ENCODE data around the gene TBX1. TPM values are rescaled to one million over a fixed set of nuclear protein-coding genes. Genes with fewer than 3 reads are reported as not detected.

TBX1 gene
- total RNA-seq (2021) = 0.74 and 2.4 TPM in 2 replicates
- Bru-seq, nascent RNA = percentile 21 among the genes with signal in this experiment
- BruChase-seq, experiment 1, labeled RNA remaining after a 2-hour chase = percentile 29 among the genes with signal in this experiment
- BruChase-seq, experiment 2, labeled RNA remaining after a 6-hour chase = percentile 18 among the genes with signal in this experiment
- long read RNA-seq, partial matches to known transcripts = 0 of 2 reads
- long read RNA-seq, other reads (novel, unspliced or antisense) = 1 of 2 reads

DNA sequence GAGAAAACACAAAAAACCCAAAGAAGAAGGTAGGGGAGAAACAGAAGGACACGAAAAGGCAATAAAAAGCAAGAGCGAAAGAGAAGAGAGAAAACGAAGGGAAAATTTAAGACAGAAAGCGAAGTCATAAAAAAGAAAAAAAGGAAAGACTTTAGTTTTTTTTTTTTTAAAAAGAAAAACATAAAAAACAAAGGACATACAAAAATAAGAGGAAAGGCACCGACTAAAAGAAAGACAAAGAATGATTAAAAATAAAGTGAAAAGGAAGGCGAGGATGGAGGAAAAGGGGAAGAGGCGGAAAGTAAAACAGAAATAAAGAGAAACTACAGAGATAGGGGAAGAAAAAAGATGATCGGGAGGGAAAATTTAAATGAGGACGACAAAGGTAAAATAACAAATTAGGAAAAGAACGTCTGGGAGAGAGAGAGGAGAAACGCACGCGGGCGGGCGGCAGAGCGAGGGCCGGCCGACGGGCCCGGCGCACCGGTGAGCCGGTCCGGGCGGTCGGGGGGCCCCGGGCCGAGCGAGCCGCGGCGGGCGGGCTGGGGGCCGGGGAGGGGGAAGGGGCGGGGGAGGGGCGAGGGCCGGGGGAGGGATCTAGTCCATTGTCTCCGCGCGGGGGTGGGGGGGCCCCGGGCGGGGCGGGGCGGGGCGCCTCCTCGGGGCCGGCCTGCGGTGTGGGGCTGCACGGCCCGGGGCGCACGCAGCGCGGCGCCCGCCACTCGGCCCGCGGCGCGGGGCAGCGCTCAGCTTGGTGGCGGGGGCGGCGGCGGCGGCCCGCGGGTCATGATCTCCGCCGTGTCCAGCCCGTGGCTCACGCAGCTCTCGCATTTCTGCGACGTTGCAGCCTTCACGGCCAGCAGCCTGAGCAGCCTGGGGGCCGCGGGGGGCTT is at the start of gene TBX1:
TBX1 (plus strand) TSS at position 721 of the 893 bp plus-strand sequence; CDS start at position 787, 66 bp downstream.
- Histone ChIP-seq H3K27me3 (ENCODE audit: insufficient read depth, low read depth) (peaks cover 22% of the 10 kb centered on the region), H3K4me3 (no peak within 1 kb of the TSS), H3K4me1 (replicated peaks; ENCODE audit: insufficient read depth) (no peaks in the 10 kb centered on the region), H3K27ac (no peak within 1 kb of the TSS), H3K79me2 (ENCODE audit: low read depth) (no peaks in the 10 kb centered on the region), H3F3A (ENCODE audit: insufficient read depth, low read depth) (no peaks in the 10 kb centered on the region), H3K9me2 (ENCODE audit: insufficient read depth) (no peaks in the 10 kb centered on the region), H3K36me3 (ENCODE audit: low read depth) (no peaks in the 10 kb centered on the region), H2AFZ (no peak within 1 kb of the TSS), H4K20me1 (ENCODE audit: insufficient read depth) (no peaks in the 10 kb centered on the region), H3K9me3 (ENCODE audit: insufficient read depth, low read depth) (no peaks in the 10 kb centered on the region), H3K4me2 (no peak within 1 kb of the TSS; the same call in 1 of the 2 replicates)
- POLR2A ChIA-PET (ENCODE audit: unreplicated experiment) = no interaction called here
- TF ChIP-seq EZH2 (IDR thresholded peaks at IDR 0.05; ENCODE audit: low read depth) (peak; percentile 88; the same call in 1 of the 2 replicates), CTCF (conservative IDR thresholded peaks at IDR 0.05) (no peak)
- DNase-seq = no peak
- CTCF ChIA-PET = no interaction called here
- intact Hi-C loops (cut with micrococcal nuclease; ENCODE audit: unreplicated experiment) = loop anchor here (10.0 kb wide), 1 partner anchor 124 kb away; no protein-coding TSS in a partner anchor
- BruUV-seq (replicated peaks) = no TSS peak

DNA sequence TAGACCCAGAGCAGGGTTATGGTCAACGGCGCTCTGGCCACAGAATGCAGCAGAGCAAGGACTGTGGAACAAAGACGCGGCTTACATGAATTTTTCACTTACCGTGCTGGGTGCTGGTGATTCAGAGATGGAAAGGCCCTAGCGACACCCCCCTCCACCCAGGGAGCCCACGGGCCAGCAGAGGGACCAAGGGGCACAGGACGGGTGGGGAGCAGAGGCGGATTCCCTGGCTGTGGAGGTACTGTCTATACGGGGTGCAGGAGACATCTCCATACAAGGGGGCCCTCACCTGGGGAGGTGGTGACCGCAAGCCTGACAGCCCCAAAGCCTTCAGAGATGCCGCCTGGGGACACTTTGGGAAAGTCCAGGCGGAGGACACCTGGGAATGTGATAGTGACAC is 47.3 kb upstream of the TBX1 start:
- Histone ChIP-seq H3F3A (ENCODE audit: insufficient read depth, low read depth) (no peaks in the 10 kb centered on the region), H3K9me2 (ENCODE audit: insufficient read depth) (no peaks in the 10 kb centered on the region), H2AFZ (no peak overlapping the region), H3K4me3 (no peak overlapping the region), H4K20me1 (ENCODE audit: insufficient read depth) (no peaks in the 10 kb centered on the region), H3K27me3 (ENCODE audit: insufficient read depth, low read depth) (no peaks in the 10 kb centered on the region; the same call in 1 of the 2 replicates), H3K27ac (no peak overlapping the region), H3K4me2 (no peak overlapping the region), H3K4me1 (replicated peaks; ENCODE audit: insufficient read depth) (no peaks in the 10 kb centered on the region), H3K9me3 (ENCODE audit: insufficient read depth, low read depth) (no peaks in the 10 kb centered on the region), H3K79me2 (ENCODE audit: low read depth) (no peaks in the 10 kb centered on the region), H3K36me3 (ENCODE audit: low read depth) (no peaks in the 10 kb centered on the region)
- BruUV-seq (replicated peaks) = no TSS peak
- no peak for DNase-seq
- intact Hi-C loops (cut with micrococcal nuclease; ENCODE audit: unreplicated experiment) = no loop called here
- ChIA-PET POLR2A (ENCODE audit: unreplicated experiment) (no interaction called here), CTCF (no interaction called here)
- no peak for TF ChIP-seq EZH2 (IDR thresholded peaks at IDR 0.05; ENCODE audit: low read depth)
- TF ChIP-seq CTCF (conservative IDR thresholded peaks at IDR 0.05) = no peak

GRCh38 chr22:19713650-19714311 is 46.8 kb upstream of the TBX1 start:
- TF ChIP-seq CTCF (conservative IDR thresholded peaks at IDR 0.05) (no peak), EZH2 (IDR thresholded peaks at IDR 0.05; ENCODE audit: low read depth) (no peak)
- Histone ChIP-seq H3K79me2 (ENCODE audit: low read depth) (no peaks in the 10 kb centered on the region), H3K4me3 (peak overlapping the region; percentile 50; the same call in 1 of the 2 replicates), H3K36me3 (ENCODE audit: low read depth) (no peaks in the 10 kb centered on the region), H3K27me3 (ENCODE audit: insufficient read depth, low read depth) (no peaks in the 10 kb centered on the region; the same call in 1 of the 2 replicates), H3K9me2 (ENCODE audit: insufficient read depth) (no peaks in the 10 kb centered on the region), H4K20me1 (ENCODE audit: insufficient read depth) (no peaks in the 10 kb centered on the region), H3K4me1 (replicated peaks; ENCODE audit: insufficient read depth) (no peaks in the 10 kb centered on the region), H3K9me3 (ENCODE audit: insufficient read depth, low read depth) (no peaks in the 10 kb centered on the region), H3K4me2 (peak overlapping the region; percentile 64), H3K27ac (no peak overlapping the region), H3F3A (ENCODE audit: insufficient read depth, low read depth) (no peaks in the 10 kb centered on the region), H2AFZ (no peak overlapping the region)
- no peak for DNase-seq
- CTCF ChIA-PET = no interaction called here
- BruUV-seq (replicated peaks) = no TSS peak
- intact Hi-C loops (cut with micrococcal nuclease; ENCODE audit: unreplicated experiment) = loop anchor here (2.0 kb wide), 1 partner anchor 81 kb away; no protein-coding TSS in a partner anchor
- POLR2A ChIA-PET (ENCODE audit: unreplicated experiment) = no interaction called here
